Measurements from ENCODE around the gene MOB1A. TPM values are rescaled to one million over a fixed set of nuclear protein-coding genes. Genes with fewer than 3 reads are reported as not detected.

Gene MOB1A
- total and polyA plus RNA-seq, 2 experiments from 2014 or later: 36.2 to 111 TPM

- H3K4me3 Mint-ChIP-seq: no peak overlapping the region
- H2AFZ ChIP-seq: peak overlapping the region; percentile 74
These were observed 5.2 kb upstream of the MOB1A start for GRCh38 chr2:74183878-74184277.

GRCh38 chr2:74181739-74182138, 3.1 kb upstream of the MOB1A start:
- H3K27me3 Mint-ChIP-seq (ENCODE audit: insufficient read depth, low read depth, poor library complexity): peaks cover 8% of the 10 kb centered on the region
- H3K4me3 Mint-ChIP-seq: no peak overlapping the region
- H3K36me3 Mint-ChIP-seq (ENCODE audit: low read depth): peaks cover 6% of the 10 kb centered on the region; the same call in 2 of the 3 replicates
- H3F3A ChIP-seq (replicated peaks; ENCODE audit: low read depth): peaks cover 5% of the 10 kb centered on the region; the same call in 1 of the 2 replicates
- peaks cover 16% of the 10 kb centered on the region for H3K79me2 ChIP-seq (replicated peaks; ENCODE audit: insufficient read depth)
- no peak overlapping the region for H3K4me3 ChIP-seq
- ATAC-seq (no peak), DNase-seq (ENCODE audit: low spot score) (no peak)
- H3K9me3 Mint-ChIP-seq: no peaks in the 10 kb centered on the region
- no peak overlapping the region for H3K27ac ChIP-seq (ENCODE audit: low read depth)
- H3K4me1 Mint-ChIP-seq: peaks cover 12% of the 10 kb centered on the region
- H3K36me3 ChIP-seq (ENCODE audit: insufficient read depth): no peaks in the 10 kb centered on the region
- peak overlapping the region; percentile 93; the same call in 1 of the 2 replicates for H2AFZ ChIP-seq
- peak overlapping the region; percentile 62; the same call in 1 of the 2 replicates for H3K4me2 ChIP-seq
- no peaks in the 10 kb centered on the region for H3K9me2 ChIP-seq (ENCODE audit: insufficient read depth)
- no peak overlapping the region for H3K27ac Mint-ChIP-seq
- H3K27me3 ChIP-seq (ENCODE audit: insufficient read depth): no peaks in the 10 kb centered on the region
- H4K20me1 ChIP-seq (replicated peaks; ENCODE audit: insufficient read depth): peaks cover 6% of the 10 kb centered on the region
- peaks cover 14% of the 10 kb centered on the region for H3K4me1 ChIP-seq (ENCODE audit: insufficient read depth)
- TF ChIP-seq ETS1 (IDR thresholded peaks at IDR 0.05): no peak
- TF ChIP-seq ZNF331 (CRISPR knock-in tag; IDR thresholded peaks at IDR 0.05; ENCODE audit: low read depth): no peak
- no peak for TF ChIP-seq ZNF114 (CRISPR knock-in tag; IDR thresholded peaks at IDR 0.05)
- no peak for TF ChIP-seq REST (IDR thresholded peaks at IDR 0.05; ENCODE audit: unreplicated experiment)
- TF ChIP-seq EZH2phosphoT487 (IDR thresholded peaks at IDR 0.05; ENCODE audit: unreplicated experiment): no peak
- TF ChIP-seq EZH2 (IDR thresholded peaks at IDR 0.05; ENCODE audit: low read depth, unreplicated experiment): no peak
- no peak for TF ChIP-seq CREB1 (CRISPR knock-in tag; IDR thresholded peaks at IDR 0.05; ENCODE audit: low read depth)
- TF ChIP-seq POLR2AphosphoS5 (IDR thresholded peaks at IDR 0.05; ENCODE audit: low read depth): no peak
- TF ChIP-seq JUNB (IDR thresholded peaks at IDR 0.05; ENCODE audit: unreplicated experiment): no peak
- no peak for TF ChIP-seq NANOG (IDR thresholded peaks at IDR 0.05; ENCODE audit: borderline replicate concordance)
- TF ChIP-seq, protein P1, sequence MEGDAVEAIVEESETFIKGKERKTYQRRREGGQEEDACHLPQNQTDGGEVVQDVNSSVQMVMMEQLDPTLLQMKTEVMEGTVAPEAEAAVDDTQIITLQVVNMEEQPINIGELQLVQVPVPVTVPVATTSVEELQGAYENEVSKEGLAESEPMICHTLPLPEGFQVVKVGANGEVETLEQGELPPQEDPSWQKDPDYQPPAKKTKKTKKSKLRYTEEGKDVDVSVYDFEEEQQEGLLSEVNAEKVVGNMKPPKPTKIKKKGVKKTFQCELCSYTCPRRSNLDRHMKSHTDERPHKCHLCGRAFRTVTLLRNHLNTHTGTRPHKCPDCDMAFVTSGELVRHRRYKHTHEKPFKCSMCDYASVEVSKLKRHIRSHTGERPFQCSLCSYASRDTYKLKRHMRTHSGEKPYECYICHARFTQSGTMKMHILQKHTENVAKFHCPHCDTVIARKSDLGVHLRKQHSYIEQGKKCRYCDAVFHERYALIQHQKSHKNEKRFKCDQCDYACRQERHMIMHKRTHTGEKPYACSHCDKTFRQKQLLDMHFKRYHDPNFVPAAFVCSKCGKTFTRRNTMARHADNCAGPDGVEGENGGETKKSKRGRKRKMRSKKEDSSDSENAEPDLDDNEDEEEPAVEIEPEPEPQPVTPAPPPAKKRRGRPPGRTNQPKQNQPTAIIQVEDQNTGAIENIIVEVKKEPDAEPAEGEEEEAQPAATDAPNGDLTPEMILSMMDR (conservative IDR thresholded peaks at IDR 0.05; ENCODE audit: low read depth in 2 of 2): no peak
- TF ChIP-seq STAT1 (IDR thresholded peaks at IDR 0.05; ENCODE audit: unreplicated experiment): no peak

More at GRCh38 chr2:74183878-74184277, 5.2 kb upstream of the MOB1A start:
- Mint-ChIP-seq H3K9me3 (no peaks in the 10 kb centered on the region), H3K4me1 (peaks cover 17% of the 10 kb centered on the region), H3K27ac (no peak overlapping the region), H3K27me3 (ENCODE audit: insufficient read depth, low read depth, poor library complexity) (peaks cover 6% of the 10 kb centered on the region), H3K36me3 (ENCODE audit: low read depth) (no peaks in the 10 kb centered on the region)
- H3K9me2 ChIP-seq (ENCODE audit: insufficient read depth): no peaks in the 10 kb centered on the region
- ATAC-seq (no peak), DNase-seq (ENCODE audit: low spot score) (no peak)
- H3F3A ChIP-seq (replicated peaks; ENCODE audit: low read depth): peaks cover 5% of the 10 kb centered on the region; the same call in 1 of the 2 replicates
- H4K20me1 ChIP-seq (replicated peaks; ENCODE audit: insufficient read depth): no peaks in the 10 kb centered on the region
- TF ChIP-seq NANOG (IDR thresholded peaks at IDR 0.05; ENCODE audit: borderline replicate concordance): no peak
- no peaks in the 10 kb centered on the region for H3K36me3 ChIP-seq (ENCODE audit: insufficient read depth)
- no peak overlapping the region for H3K27ac ChIP-seq (ENCODE audit: low read depth)
- H3K4me1 ChIP-seq (ENCODE audit: insufficient read depth): peaks cover 19% of the 10 kb centered on the region
- no peak overlapping the region for H3K4me3 ChIP-seq
- H3K27me3 ChIP-seq (ENCODE audit: insufficient read depth): no peaks in the 10 kb centered on the region
- no peaks in the 10 kb centered on the region for H3K79me2 ChIP-seq (replicated peaks; ENCODE audit: insufficient read depth)
- H3K4me2 ChIP-seq: no peak overlapping the region

Measured in GM23338 (cell line).